Mesendoderm (in vitro differentiated cells): ENCODE results near the gene ZNF750.

ENCODE experiments used
- DNase-seq: peaks from one replicate; pipeline ENCODE4 v3.0.0; 2013
- H2AK5ac ChIP-seq: 2 replicates; pipeline ENCODE4 v1.6.1; 2013; ENCODE audit warnings: low read length, inconsistent platforms
- H2BK120ac ChIP-seq: 2 replicates; pipeline ENCODE4 v1.6.1; 2013; ENCODE audit warnings: low read depth, mild to moderate bottlenecking, low read length, moderate library complexity, mixed read lengths
- H2BK15ac ChIP-seq: replicated peaks from 2 replicates; pipeline ENCODE4 v1.6.1; 2013; ENCODE audit warnings: low read depth, mild to moderate bottlenecking, moderate library complexity
- H2BK5ac ChIP-seq: 2 replicates; pipeline ENCODE4 v1.6.1; 2013; ENCODE audit warnings: low read length, inconsistent platforms
- H3K18ac ChIP-seq: 2 replicates; pipeline ENCODE4 v1.6.1; 2013; ENCODE audit warnings: mild to moderate bottlenecking, low read length, mixed read lengths
- H3K23ac ChIP-seq: one replicate; pipeline ENCODE4 v1.6.1; 2013; ENCODE audit warnings: low read length
- H3K27ac ChIP-seq: 2 replicates; pipeline ENCODE4 v1.5.1; 2013; ENCODE audit warnings: low read depth, mild to moderate bottlenecking, inconsistent platforms, low read length, moderate library complexity
- H3K27me3 ChIP-seq: 2 replicates; pipeline ENCODE4 v1.6.1; 2013; ENCODE audit warnings: low read length, control low read depth, mild to moderate bottlenecking, inconsistent platforms; ENCODE audit not compliant: insufficient read depth, poor library complexity
- H3K36me3 ChIP-seq: 2 replicates; pipeline ENCODE4 v1.6.1; 2013; ENCODE audit warnings: low read length, inconsistent platforms; ENCODE audit not compliant: control insufficient read depth, insufficient read depth
- H3K4ac ChIP-seq: one replicate; pipeline ENCODE4 v1.6.1; 2013; ENCODE audit warnings: low read depth, mild to moderate bottlenecking, low read length, moderate library complexity
- H3K4me1 ChIP-seq: 2 replicates; pipeline ENCODE4 v1.6.1; 2013; ENCODE audit warnings: low read depth, low read length, inconsistent platforms; ENCODE audit not compliant: control insufficient read depth
- H3K4me2 ChIP-seq: 2 replicates; pipeline ENCODE4 v1.6.1; 2013; ENCODE audit warnings: low read length
- H3K4me3 ChIP-seq: 2 replicates; pipeline ENCODE4 v1.5.1; 2013; ENCODE audit warnings: mild to moderate bottlenecking, low read length
- H3K56ac ChIP-seq: one replicate; pipeline ENCODE4 v1.6.1; 2013; ENCODE audit warnings: low read length
- H3K79me1 ChIP-seq: 2 replicates; pipeline ENCODE4 v1.6.1; 2013; ENCODE audit warnings: low read length, inconsistent platforms
- H3K79me2 ChIP-seq: 2 replicates; pipeline ENCODE4 v1.6.1; 2013; ENCODE audit warnings: mild to moderate bottlenecking, low read length; ENCODE audit not compliant: control insufficient read depth, insufficient read depth
- H3K9ac ChIP-seq: 2 replicates; pipeline ENCODE4 v1.6.1; 2013; ENCODE audit warnings: low read length, inconsistent platforms
- H4K5ac ChIP-seq: one replicate; pipeline ENCODE4 v1.6.1; 2013; ENCODE audit warnings: low read length
- H4K8ac ChIP-seq: one replicate; pipeline ENCODE4 v1.6.1; 2013; ENCODE audit warnings: low read depth, mild to moderate bottlenecking, control low read depth, low read length, moderate library complexity
- WGBS: extraction: QIAGEN DNeasy Blood & Tissue Kit; methylation state at CpG from one replicate; pipeline ENCODE4 v1.1.7; 2013; ENCODE audit warnings: low lambda C conversion rate, missing lambda C conversion rate; ENCODE audit not compliant: insufficient coverage; ENCODE audit errors: extremely low coverage; 5-methylcytosine and 5-hydroxymethylcytosine counted together

Gene ZNF750

DNA sequence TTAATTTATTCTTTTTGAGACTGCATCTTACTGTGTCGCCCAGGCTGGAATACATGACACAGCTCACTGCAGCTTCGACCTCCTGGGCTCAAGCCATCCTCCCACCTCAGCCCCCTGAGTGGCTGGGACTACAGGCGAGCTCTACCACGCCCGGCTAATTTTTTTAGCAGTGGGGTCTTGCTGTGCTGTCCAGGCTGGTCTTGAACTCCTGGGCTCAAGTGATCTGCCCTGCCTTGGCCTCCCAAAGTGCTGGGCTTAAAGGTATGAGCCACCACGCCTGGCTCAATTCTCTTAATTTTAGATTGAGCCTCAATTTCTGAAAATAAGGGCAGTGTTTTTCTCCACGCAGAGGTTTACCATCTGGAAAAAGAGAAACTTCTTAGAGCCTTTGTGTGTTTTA is 41.1 kb downstream of the ZNF750 start:
- H3K79me2 ChIP-seq, result peaks cover 5% of the 10 kb centered on the region
- WGBS, result no CpG with 5 or more reads among the region's 7 CpGs
- H4K5ac ChIP-seq, result no peak overlapping the region
- no peak overlapping the region for H2BK120ac ChIP-seq
- H2BK15ac ChIP-seq, result no peak overlapping the region
- H4K8ac ChIP-seq, result no peak overlapping the region
- no peaks in the 10 kb centered on the region for H3K27me3 ChIP-seq
- H3K9ac ChIP-seq, result no peak overlapping the region
- H3K18ac ChIP-seq, result no peak overlapping the region
- H3K4me3 ChIP-seq, result no peak overlapping the region
- no peak overlapping the region for H3K23ac ChIP-seq
- no peak overlapping the region for H3K56ac ChIP-seq
- H3K4me1 ChIP-seq, result no peaks in the 10 kb centered on the region
- H3K4ac ChIP-seq, result no peak overlapping the region
- peaks cover 2% of the 10 kb centered on the region for H3K36me3 ChIP-seq
- no peak overlapping the region for H2BK5ac ChIP-seq
- DNase-seq, result no peak
- H3K27ac ChIP-seq, result no peak overlapping the region
- H2AK5ac ChIP-seq, result no peak overlapping the region
- no peak overlapping the region for H3K4me2 ChIP-seq
- peaks cover 17% of the 10 kb centered on the region for H3K79me1 ChIP-seq

DNA sequence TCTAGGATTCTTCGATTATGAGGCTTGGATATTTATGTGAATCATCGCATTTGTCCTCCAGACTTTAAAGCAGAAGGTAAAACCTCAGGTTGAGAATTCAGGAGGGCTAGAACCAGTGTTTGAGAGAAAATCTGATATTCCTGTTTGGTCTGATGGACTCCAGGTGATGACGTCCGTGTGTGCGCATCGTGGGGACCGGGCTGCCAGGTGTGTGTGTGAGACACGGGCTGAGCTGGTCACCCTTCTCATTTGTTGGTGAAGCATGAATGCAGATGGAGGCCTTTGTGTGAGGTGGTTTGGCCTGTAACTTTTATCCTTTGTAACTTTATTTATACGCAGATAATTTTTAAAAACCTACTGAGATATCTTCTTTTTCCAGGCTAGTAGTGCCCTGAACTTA is 42.8 kb downstream of the ZNF750 start:
- no peak overlapping the region for H3K4me3 ChIP-seq
- no peak overlapping the region for H2AK5ac ChIP-seq
- peaks cover 2% of the 10 kb centered on the region for H3K36me3 ChIP-seq
- no peak overlapping the region for H4K5ac ChIP-seq
- H3K9ac ChIP-seq, result no peak overlapping the region
- H3K4me1 ChIP-seq, result no peaks in the 10 kb centered on the region
- H2BK15ac ChIP-seq, result no peak overlapping the region
- no peak overlapping the region for H3K4ac ChIP-seq
- H3K23ac ChIP-seq, result no peak overlapping the region
- H3K79me2 ChIP-seq, result no peaks in the 10 kb centered on the region
- no peak overlapping the region for H3K56ac ChIP-seq
- H3K27me3 ChIP-seq, result no peaks in the 10 kb centered on the region
- no CpG with 5 or more reads among the region's 9 CpGs for WGBS
- no peak overlapping the region for H4K8ac ChIP-seq
- H2BK5ac ChIP-seq, result no peak overlapping the region
- H3K27ac ChIP-seq, result no peak overlapping the region
- no peak overlapping the region for H3K4me2 ChIP-seq
- peaks cover 10% of the 10 kb centered on the region for H3K79me1 ChIP-seq
- H2BK120ac ChIP-seq, result no peak overlapping the region
- no peak overlapping the region for H3K18ac ChIP-seq
- DNase-seq, result no peak

DNA sequence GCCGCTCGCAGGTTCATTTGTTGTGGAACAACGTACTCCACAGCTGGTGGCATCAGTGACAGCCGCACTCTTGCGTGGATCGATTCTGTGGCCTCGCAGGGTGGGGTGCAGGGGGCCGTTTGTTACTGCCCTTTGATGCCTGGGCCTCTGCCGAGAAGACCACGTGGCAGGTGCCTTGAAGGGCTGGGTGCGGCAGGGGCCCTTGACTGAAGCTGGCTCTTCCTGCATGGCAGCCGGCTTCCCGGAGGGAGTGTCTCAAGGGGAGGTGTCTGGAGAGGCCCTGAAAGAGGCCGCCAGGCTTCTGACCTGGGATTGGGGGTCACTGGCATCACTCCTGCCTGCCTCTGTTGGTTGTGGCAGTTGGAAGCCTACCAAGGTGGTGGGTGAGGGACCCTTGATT is 44.2 kb downstream of the ZNF750 start:
- Histone ChIP-seq H3K4ac (no peak overlapping the region), H3K27ac (no peak overlapping the region), H3K79me2 (no peaks in the 10 kb centered on the region), H4K8ac (no peak overlapping the region), H3K27me3 (no peaks in the 10 kb centered on the region), H2AK5ac (no peak overlapping the region), H3K4me1 (no peaks in the 10 kb centered on the region), H3K79me1 (peaks cover 11% of the 10 kb centered on the region), H2BK15ac (no peak overlapping the region), H3K4me3 (no peak overlapping the region), H3K18ac (no peak overlapping the region), H3K36me3 (no peaks in the 10 kb centered on the region), H3K4me2 (no peak overlapping the region), H2BK120ac (no peak overlapping the region), H3K23ac (no peak overlapping the region), H2BK5ac (no peak overlapping the region), H4K5ac (no peak overlapping the region), H3K9ac (no peak overlapping the region), H3K56ac (no peak overlapping the region)
- WGBS, result no CpG with 5 or more reads among the region's 14 CpGs
- no peak for DNase-seq

DNA sequence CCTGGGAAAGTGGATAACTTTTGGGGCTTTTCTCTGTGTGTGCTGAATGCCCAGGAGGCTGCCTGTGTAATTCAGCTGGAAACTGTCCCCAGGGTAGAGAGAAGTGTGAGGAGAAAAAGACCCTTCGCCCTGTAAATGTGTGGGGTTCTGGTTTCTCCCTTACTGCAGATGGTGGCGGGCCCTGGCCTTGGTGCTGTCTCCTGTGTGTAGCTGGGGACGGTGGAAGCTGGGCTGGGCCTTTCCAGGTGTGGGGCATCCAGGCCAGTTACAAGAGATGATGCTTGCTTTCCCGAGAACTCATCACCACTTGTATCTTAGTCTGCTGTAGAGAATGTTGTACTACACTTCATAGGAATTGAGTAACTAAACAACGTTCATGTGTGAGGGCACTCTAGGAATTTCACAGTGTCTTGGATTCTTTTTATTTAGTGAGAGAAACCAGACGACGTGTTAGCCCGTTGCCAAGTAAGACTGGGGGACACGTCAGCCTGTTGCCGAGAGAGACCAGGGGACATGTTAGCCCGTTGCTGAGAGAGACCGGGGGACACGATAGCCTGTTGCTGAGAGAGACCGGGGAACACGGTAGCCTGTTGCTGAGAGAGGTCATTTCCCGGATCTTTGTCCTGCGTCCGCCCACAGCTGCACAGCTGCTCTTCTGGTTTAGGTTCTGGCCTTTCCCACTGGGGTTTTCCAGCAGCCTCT is 44.9 kb downstream of the ZNF750 start:
- H3K4me1 ChIP-seq, result no peaks in the 10 kb centered on the region
- no peak overlapping the region for H3K9ac ChIP-seq
- H3K56ac ChIP-seq, result no peak overlapping the region
- H3K36me3 ChIP-seq, result no peaks in the 10 kb centered on the region
- H2BK5ac ChIP-seq, result no peak overlapping the region
- no peaks in the 10 kb centered on the region for H3K27me3 ChIP-seq
- no CpG with 5 or more reads among the region's 18 CpGs for WGBS
- H2BK15ac ChIP-seq, result no peak overlapping the region
- H4K5ac ChIP-seq, result no peak overlapping the region
- no peak overlapping the region for H3K4ac ChIP-seq
- no peak overlapping the region for H2AK5ac ChIP-seq
- no peak overlapping the region for H2BK120ac ChIP-seq
- H4K8ac ChIP-seq, result no peak overlapping the region
- peaks cover 11% of the 10 kb centered on the region for H3K79me1 ChIP-seq
- DNase-seq, result no peak
- no peaks in the 10 kb centered on the region for H3K79me2 ChIP-seq
- H3K27ac ChIP-seq, result no peak overlapping the region
- no peak overlapping the region for H3K23ac ChIP-seq
- H3K4me3 ChIP-seq, result no peak overlapping the region
- H3K18ac ChIP-seq, result no peak overlapping the region
- no peak overlapping the region for H3K4me2 ChIP-seq

DNA sequence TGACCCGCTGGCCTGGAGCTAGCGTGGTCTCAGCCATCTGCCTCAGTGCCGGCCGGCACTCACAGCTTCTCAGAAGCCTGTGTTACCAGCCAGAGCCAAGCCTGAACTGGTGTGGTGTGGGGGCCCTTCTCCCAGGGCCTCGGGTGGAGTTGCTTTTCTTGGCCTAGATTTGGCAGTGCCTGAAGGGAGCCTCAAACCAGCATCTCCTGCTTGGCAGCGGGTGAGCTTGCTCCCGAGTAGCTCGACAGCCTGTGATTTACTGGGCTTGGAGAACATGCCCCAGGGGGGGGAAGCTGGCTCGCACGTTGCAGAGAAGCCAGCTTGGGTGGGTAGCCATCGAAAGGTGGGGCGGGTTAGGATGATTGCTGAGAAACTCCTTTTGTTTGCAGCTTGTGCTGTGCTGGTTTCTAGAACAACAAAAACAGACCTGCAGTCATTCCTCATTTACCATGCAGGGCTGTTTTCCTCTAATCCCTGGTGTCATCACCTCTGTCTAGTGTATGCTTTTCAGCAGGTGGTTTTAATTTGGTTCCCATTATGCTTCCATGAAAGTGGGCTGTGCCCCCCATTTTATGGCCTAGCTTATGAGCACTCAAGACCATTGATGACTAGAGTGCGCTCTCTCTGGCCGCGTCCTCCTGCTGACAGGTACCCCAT is 45.7 kb downstream of the ZNF750 start:
- H3K27me3 ChIP-seq, result no peaks in the 10 kb centered on the region
- no peaks in the 10 kb centered on the region for H3K4me1 ChIP-seq
- WGBS, result no CpG with 5 or more reads among the region's 15 CpGs
- H2AK5ac ChIP-seq, result no peak overlapping the region
- no peak overlapping the region for H3K4me3 ChIP-seq
- DNase-seq, result no peak
- no peaks in the 10 kb centered on the region for H3K36me3 ChIP-seq
- H3K79me1 ChIP-seq, result peaks cover 14% of the 10 kb centered on the region
- H3K4me2 ChIP-seq, result no peak overlapping the region
- H3K18ac ChIP-seq, result no peak overlapping the region
- H3K4ac ChIP-seq, result no peak overlapping the region
- H3K23ac ChIP-seq, result no peak overlapping the region
- H4K5ac ChIP-seq, result no peak overlapping the region
- no peak overlapping the region for H4K8ac ChIP-seq
- no peak overlapping the region for H3K27ac ChIP-seq
- H3K56ac ChIP-seq, result no peak overlapping the region
- H2BK15ac ChIP-seq, result no peak overlapping the region
- no peak overlapping the region for H3K9ac ChIP-seq
- H2BK120ac ChIP-seq, result no peak overlapping the region
- no peaks in the 10 kb centered on the region for H3K79me2 ChIP-seq
- no peak overlapping the region for H2BK5ac ChIP-seq

DNA sequence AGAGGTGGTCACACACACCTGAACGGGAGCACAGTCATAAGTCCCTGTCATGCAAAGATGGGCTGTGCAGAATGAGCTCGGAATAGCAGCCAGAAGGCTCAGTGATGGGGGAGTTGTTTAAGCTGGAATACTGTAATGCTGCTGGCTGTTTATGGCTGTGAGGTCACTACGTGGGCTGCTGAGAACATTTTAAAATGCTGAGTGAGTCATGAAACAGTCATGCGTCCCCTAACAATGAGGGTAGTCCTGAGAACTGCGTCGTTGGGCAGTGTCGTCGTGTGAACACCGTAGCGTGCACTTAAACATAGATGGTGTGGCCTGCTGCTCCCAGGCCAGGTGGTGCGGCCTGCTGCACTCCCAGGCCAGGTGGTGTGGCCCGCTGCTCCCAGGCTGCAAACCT is 48.3 kb downstream of the ZNF750 start:
- Histone ChIP-seq H3K79me1 (peaks cover 12% of the 10 kb centered on the region), H3K4me1 (no peaks in the 10 kb centered on the region), H2BK120ac (no peak overlapping the region), H4K5ac (no peak overlapping the region), H3K18ac (no peak overlapping the region), H3K79me2 (no peaks in the 10 kb centered on the region), H3K36me3 (peaks cover 1% of the 10 kb centered on the region), H2BK15ac (no peak overlapping the region), H3K4me2 (no peak overlapping the region), H3K56ac (no peak overlapping the region), H3K9ac (no peak overlapping the region), H2BK5ac (no peak overlapping the region), H4K8ac (no peak overlapping the region), H3K23ac (no peak overlapping the region), H2AK5ac (no peak overlapping the region), H3K4me3 (no peak overlapping the region), H3K27me3 (no peaks in the 10 kb centered on the region), H3K27ac (no peak overlapping the region), H3K4ac (no peak overlapping the region)
- DNase-seq, result no peak
- WGBS, result no CpG with 5 or more reads among the region's 12 CpGs
